IPS-NIHi7 (cell line): Measurements from ENCODE around the gene FFAR1.

Experiments used
- DNase-seq: peaks from one replicate; pipeline ENCODE4 v3.0.0; 2012; ENCODE audit warnings: mixed read lengths; ENCODE audit errors: extremely low spot score

Gene FFAR1

GRCh38 chr19:35314858-35315470 lies 32.7 kb upstream of the FFAR1 start:
- no peak for DNase-seq

GRCh38 chr19:35315883-35316282 lies 31.8 kb upstream of the FFAR1 start:
- no peak for DNase-seq

- DNase-seq = no peak
Measured at GRCh38 chr19:35316560-35316959, 31.1 kb upstream of the FFAR1 start.

DNA sequence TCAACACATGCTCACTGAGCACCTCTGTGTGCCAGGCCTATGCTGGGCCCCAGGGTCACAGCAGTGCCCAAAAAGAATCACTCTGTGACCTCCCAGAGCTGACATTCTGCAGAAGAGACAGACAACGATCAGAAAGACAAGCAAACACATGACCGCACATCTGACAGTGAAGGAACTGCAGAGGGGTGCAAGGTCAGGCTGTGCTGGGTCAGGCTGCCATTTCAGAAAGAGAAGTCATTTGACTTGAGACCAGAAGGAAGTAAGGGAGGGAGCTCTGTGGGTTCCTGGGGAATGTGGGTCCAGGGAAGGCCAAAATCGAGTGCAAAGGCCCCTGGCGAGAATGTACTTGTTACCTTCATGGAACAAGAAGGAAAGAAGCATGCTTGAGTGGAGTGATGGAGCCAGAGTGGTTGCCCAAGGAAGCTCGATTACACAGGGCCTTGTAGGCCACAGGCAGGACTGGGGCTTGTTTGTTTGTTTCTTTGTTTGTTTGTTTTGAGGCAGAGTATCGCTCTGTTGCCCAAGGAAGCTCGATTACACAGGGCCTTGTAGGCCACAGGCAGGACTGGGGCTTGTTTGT lies 30.1 kb upstream of the FFAR1 start:
- no peak for DNase-seq

GRCh38 chr19:35318679-35319448 lies 28.8 kb upstream of the FFAR1 start:
- DNase-seq = no peak

DNA sequence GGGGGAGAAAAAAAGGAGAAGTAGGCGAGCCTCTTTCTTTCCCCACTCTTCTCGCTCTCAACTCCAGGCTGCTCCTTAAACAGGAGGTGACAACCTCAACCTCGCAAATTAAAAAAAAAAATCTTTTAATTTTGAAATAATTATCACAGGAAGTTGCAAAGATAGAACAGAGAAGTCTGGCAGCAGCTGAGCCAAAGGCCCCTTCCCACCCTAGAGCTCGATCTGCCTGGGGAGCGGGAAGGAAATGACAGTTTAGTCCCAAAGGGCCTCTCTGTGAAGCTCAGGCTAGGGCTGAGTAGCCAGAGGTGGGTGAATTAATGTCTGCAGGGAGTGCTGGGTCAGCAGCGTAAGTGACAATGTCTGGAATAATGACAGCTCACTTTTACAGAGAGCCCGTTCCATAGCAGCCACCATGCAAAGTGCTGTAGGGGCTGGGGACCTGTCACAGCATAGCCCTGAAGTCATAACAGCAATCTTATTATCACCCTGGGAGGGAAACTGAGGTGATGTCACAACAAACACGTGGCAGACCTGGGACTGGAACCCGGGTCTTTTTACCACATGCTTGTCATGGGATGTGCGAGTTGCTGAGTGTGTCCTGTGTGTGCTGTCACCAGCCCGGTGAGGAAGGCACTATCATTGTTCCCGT lies 27.5 kb upstream of the FFAR1 start:
- no peak for DNase-seq

GRCh38 chr19:35321291-35321690 lies 26.4 kb upstream of the FFAR1 start:
- DNase-seq = no peak

DNA sequence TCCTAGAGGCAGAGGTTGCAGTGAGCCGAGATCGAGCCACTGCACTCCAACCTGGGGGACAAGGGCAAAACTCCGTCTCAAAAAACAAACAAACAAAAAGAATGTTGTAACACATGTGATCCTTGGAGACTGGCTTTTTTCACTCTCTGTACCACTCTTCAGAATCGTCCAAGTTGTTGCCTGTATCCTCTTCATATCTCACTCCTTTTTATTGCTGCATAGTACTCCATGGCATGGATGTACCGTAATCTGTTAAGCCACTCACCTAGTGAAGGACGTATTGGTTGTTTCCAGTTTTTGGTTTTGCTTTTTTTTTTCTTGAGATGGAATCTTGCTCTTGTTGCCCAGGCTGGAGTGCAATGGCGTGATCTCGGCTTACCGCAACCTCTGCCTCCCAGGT lies 25.7 kb upstream of the FFAR1 start:
- DNase-seq = no peak

DNA sequence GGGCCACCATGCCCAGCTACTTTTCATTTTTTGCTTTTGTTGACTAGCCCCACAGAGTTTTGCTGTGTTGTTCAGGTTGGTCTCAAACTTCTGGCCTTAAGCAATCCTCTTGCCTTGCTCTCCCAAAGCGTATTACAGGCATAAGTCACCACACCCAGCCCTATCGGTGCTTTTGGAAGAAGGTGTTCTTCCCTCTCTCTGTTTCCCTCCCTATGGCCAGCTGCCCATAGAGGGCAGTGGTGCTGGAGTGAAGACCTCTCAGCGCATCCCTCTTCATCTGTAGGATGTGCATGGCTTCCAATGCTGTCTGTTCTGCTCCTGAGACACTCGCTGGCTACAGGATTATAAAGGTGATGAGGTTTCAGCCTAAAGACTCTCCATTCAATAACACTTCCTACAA lies 20.1 kb upstream of the FFAR1 start:
- peak; percentile 69 for DNase-seq

GRCh38 chr19:35328851-35329285 lies 18.8 kb upstream of the FFAR1 start, which contains the start of gene CD22:
CD22 (plus strand) TSS chr19:35329187; CDS start chr19:35332041, 2,854 bp downstream.
- DNase-seq = no peak

GRCh38 chr19:35329323-35329722 lies 18.4 kb upstream of the FFAR1 start:
- no peak for DNase-seq

GRCh38 chr19:35330475-35330874 lies 17.2 kb upstream of the FFAR1 start:
- DNase-seq = no peak

- no peak for DNase-seq
Measured at GRCh38 chr19:35331551-35332214, 16.0 kb upstream of the FFAR1 start.

GRCh38 chr19:35332817-35333216 lies 14.9 kb upstream of the FFAR1 start:
- DNase-seq = no peak

DNA sequence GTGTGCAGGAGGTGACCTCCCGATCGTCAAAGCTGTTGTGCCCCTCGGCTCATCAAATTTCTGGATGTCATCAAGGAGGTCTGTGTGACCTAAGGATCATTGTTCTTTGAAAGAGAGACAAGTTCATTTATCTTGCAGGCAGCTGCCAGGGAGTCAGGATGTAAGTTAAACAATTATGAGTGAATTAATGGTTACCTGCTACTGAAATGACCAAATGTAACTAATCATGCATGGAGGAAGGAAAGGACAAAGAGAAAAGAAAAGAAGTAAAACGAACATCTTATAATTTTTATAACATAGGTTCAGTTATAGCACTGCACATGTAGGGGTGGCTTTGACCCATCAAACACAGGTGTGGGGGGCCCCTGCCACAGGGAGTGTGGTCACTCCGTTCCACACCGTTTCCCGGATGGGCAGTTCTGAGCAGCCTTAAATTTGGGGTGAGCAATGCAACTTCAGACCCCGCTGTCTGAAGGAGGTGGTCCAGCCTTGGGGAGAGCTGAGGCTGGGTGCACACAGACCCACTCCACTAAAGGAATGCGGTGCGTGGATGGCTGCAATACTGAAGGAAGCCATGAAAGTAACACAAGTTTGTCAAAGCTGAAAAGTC lies 13.5 kb upstream of the FFAR1 start:
- DNase-seq = no peak

- no peak for DNase-seq
Measured at GRCh38 chr19:35336166-35336955, 11.3 kb upstream of the FFAR1 start.

- DNase-seq = no peak
Measured at GRCh38 chr19:35337097-35337983, 10.4 kb upstream of the FFAR1 start.

- no peak for DNase-seq
Measured at GRCh38 chr19:35337984-35338296, 9.8 kb upstream of the FFAR1 start.

GRCh38 chr19:35340431-35340830 lies 7.3 kb upstream of the FFAR1 start:
- no peak for DNase-seq

DNA sequence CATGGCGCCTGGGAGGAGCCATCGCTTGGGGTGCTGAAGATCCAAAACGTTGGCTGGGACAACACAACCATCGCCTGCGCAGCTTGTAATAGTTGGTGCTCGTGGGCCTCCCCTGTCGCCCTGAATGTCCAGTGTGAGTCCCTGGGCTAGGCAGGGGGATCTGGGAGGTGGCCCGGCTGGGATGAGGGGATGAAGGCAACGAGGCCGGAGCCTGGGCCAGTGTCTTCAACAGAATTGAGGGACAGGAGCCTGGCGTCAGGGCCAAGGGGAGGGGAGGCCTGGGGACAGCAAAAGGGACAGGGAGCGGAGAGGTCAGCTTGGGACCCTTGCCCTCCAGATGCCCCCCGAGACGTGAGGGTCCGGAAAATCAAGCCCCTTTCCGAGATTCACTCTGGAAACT lies 6.7 kb upstream of the FFAR1 start:
- no peak for DNase-seq
